Nephron (organoid): Measurements from ENCODE around the gene LGALS7.
"Not testable (repeated sequence)": the region's sequence is repeated elsewhere in the genome, so short reads cannot be mapped to it uniquely, and the experiment has no call there.

Source experiments
- H3K27ac Mint-ChIP-seq, 3 experiments: 2 replicates each; pipeline ENCODE4 v1.8.0; 2020; ENCODE audit warnings: mixed read lengths in 3 of 3, mild to moderate bottlenecking in 2 of 3, moderate library complexity in 1 of 3
- H3K27me3 Mint-ChIP-seq: 2 replicates; pipeline ENCODE4 v1.8.0; 2021; ENCODE audit warnings: low read depth, mild to moderate bottlenecking, moderate library complexity, mixed read lengths
- H3K36me3 Mint-ChIP-seq: 2 replicates; pipeline ENCODE4 v1.8.0; 2020; ENCODE audit warnings: low read depth, mixed read lengths
- H3K4me1 Mint-ChIP-seq: 2 replicates; pipeline ENCODE4 v1.8.0; 2020; ENCODE audit warnings: mixed read lengths
- H3K4me3 Mint-ChIP-seq, 3 experiments: 2 replicates each; pipeline ENCODE4 v1.8.0; 2020; ENCODE audit warnings: mild to moderate bottlenecking in 3 of 3, mixed read lengths in 3 of 3, moderate library complexity in 2 of 3
- H3K9me3 Mint-ChIP-seq: 2 replicates; pipeline ENCODE4 v1.8.0; 2020; ENCODE audit warnings: mixed read lengths
- CTCF ChIP-seq, 3 experiments: fragments of 200-600 bp; sonication (generic); IDR thresholded peaks; one replicate each; pipeline ENCODE4 v1.5.0; 2021; ENCODE audit warnings: antibody characterized with exemption in 3 of 3; ENCODE audit not compliant: unreplicated experiment in 3 of 3

LGALS7 gene

GRCh38 chr19:38801359-38802095 lies 28.2 kb upstream of the LGALS7 start:
- Mint-ChIP-seq H3K4me1 (no peaks in the 10 kb centered on the region), H3K36me3 (no peaks in the 10 kb centered on the region), H3K27ac (no peak overlapping the region), H3K4me3 (no peak overlapping the region), H3K9me3 (peaks cover 5% of the 10 kb centered on the region), H3K27me3 (peaks cover 4% of the 10 kb centered on the region)
- no peak for TF ChIP-seq CTCF (IDR thresholded peaks at IDR 0.05; ENCODE audit: unreplicated experiment in 3 of 3)

GRCh38 chr19:38800577-38801347 lies 27.4 kb upstream of the LGALS7 start:
- no peak for TF ChIP-seq CTCF (IDR thresholded peaks at IDR 0.05; ENCODE audit: unreplicated experiment in 3 of 3)
- Mint-ChIP-seq H3K36me3 (no peaks in the 10 kb centered on the region), H3K4me3 (no peak overlapping the region), H3K9me3 (peaks cover 5% of the 10 kb centered on the region), H3K4me1 (no peaks in the 10 kb centered on the region), H3K27ac (no peak overlapping the region), H3K27me3 (peaks cover 4% of the 10 kb centered on the region)

- Mint-ChIP-seq H3K27ac (no peak overlapping the region), H3K27me3 (peaks cover 5% of the 10 kb centered on the region), H3K4me1 (no peaks in the 10 kb centered on the region), H3K4me3 (no peak overlapping the region), H3K9me3 (peaks cover 5% of the 10 kb centered on the region), H3K36me3 (no peaks in the 10 kb centered on the region)
- no peak for TF ChIP-seq CTCF (IDR thresholded peaks at IDR 0.05; ENCODE audit: unreplicated experiment in 3 of 3)
Measured at GRCh38 chr19:38799104-38799503, 25.8 kb upstream of the LGALS7 start.

DNA sequence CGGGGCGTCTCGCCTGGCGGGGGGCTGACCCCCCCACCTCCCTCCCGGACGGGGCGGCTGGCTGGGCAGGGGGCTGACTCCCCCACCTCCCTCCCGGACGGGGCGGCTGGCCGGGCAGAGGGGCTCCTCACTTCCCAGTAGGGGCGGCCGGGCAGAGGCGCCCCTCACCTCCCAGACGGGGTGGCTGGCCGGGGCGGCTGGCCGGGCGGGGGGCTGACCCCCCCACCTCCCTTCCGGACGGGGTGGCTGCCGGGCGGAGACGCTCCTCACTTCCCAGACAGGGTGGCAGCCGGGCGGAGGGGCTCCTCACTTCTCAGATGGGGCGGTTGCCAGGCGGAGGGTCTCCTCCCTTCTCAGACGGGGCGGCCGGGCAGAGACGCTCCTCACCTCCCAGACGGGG lies 24.5 kb upstream of the LGALS7 start:
- H3K4me3 Mint-ChIP-seq, H3K9me3 Mint-ChIP-seq, H3K4me1 Mint-ChIP-seq, H3K27ac Mint-ChIP-seq, H3K27me3 Mint-ChIP-seq, H3K36me3 Mint-ChIP-seq: not testable (repeated sequence)

GRCh38 chr19:38796154-38796553 lies 22.8 kb upstream of the LGALS7 start:
- peaks cover 7% of the 10 kb centered on the region for H3K27me3 Mint-ChIP-seq
- no peak overlapping the region for H3K4me3 Mint-ChIP-seq
- H3K4me1 Mint-ChIP-seq, result peaks cover 5% of the 10 kb centered on the region
- H3K27ac Mint-ChIP-seq, result no peak overlapping the region
- no peaks in the 10 kb centered on the region for H3K36me3 Mint-ChIP-seq
- TF ChIP-seq CTCF (IDR thresholded peaks at IDR 0.05; ENCODE audit: unreplicated experiment in 3 of 3), result no peak
- peaks cover 5% of the 10 kb centered on the region for H3K9me3 Mint-ChIP-seq

DNA sequence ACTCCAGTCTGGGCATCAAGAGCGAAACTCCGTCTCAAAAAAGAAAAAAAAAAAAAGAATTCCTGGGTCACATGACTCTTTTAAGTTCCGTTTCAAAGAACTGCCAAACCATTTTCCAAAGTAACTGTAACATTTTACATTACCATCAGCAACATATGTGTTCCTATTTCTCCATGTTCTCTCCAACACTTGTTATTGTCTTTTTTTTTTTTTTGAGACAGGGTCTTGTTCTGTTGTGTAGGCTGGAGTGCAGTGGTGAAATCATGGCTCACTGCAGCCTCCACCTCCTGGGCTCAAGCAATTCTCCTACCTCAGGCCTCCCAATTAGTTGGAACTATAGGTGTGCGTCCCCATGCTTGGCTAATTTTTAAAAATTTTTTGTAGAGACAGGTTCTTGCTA lies 22.2 kb upstream of the LGALS7 start:
- Mint-ChIP-seq H3K4me3 (no peak overlapping the region), H3K36me3 (no peaks in the 10 kb centered on the region), H3K27me3 (peaks cover 7% of the 10 kb centered on the region), H3K4me1 (peaks cover 5% of the 10 kb centered on the region), H3K27ac (no peak overlapping the region), H3K9me3 (peaks cover 5% of the 10 kb centered on the region)
- TF ChIP-seq CTCF (IDR thresholded peaks at IDR 0.05; ENCODE audit: unreplicated experiment in 3 of 3), result no peak
